Lower lobe of right lung (tissue), 2 donors: ENCODE results near the gene PTBP1. TPM values are rescaled to one million over a fixed set of nuclear protein-coding genes. Genes with fewer than 3 reads are reported as not detected.

ENCODE experiments used
- ATAC-seq, 2 donors: fragments of 200-7000 bp; cut with Tn5 transposase; one replicate each; pipeline ENCODE4 v1.9.1; 2020 to 2022; ENCODE audit warnings: mild to moderate bottlenecking in 2 of 2, moderate library complexity in 2 of 2
- DNase-seq: peaks from one replicate; pipeline ENCODE4 v3.0.0-alpha.2; 2020
- H3K27ac ChIP-seq: fragments of 200-600 bp; one replicate; pipeline ENCODE4 v1.8.0; 2022
- H3K27me3 ChIP-seq: fragments of 200-600 bp; one replicate; pipeline ENCODE4 v1.8.0; 2022; ENCODE audit warnings: low read depth
- H3K36me3 ChIP-seq: fragments of 200-600 bp; one replicate; pipeline ENCODE4 v1.8.0; 2022; ENCODE audit warnings: mild to moderate bottlenecking
- H3K4me1 ChIP-seq: fragments of 200-600 bp; one replicate; pipeline ENCODE4 v1.8.0; 2022
- H3K4me3 ChIP-seq: fragments of 200-600 bp; one replicate; pipeline ENCODE4 v1.8.0; 2022; ENCODE audit warnings: mild to moderate bottlenecking
- H3K9me3 ChIP-seq: fragments of 200-600 bp; one replicate; pipeline ENCODE4 v1.8.0; 2022
- CTCF ChIP-seq: fragments of 200-600 bp; IDR thresholded peaks from one replicate; pipeline ENCODE4 v1.8.0; 2022; ENCODE audit warnings: antibody characterized with exemption, mild to moderate bottlenecking
- intact Hi-C: fragments of 100-400 bp; cut with DNase I; formaldehyde crosslinking; loops from one replicate; pipeline ENCODE4 v1.11.0; 2022
- total RNA-seq: library from RNA; stranded (reverse); fragmentation: NEBNext Ultra II Directional; extraction: Animal tissue kit (Norgen Biotek cat#: 25700); gene quantifications from one replicate; pipeline ENCODE4 v1.2.1, GENCODE V29; 2021
- donor health status: DM: no; HTN: yes; CAD: no; lungs with severe emphysema.

PTBP1 gene
- total RNA-seq, 1 donor from 2014 or later, result 254 TPM

- no peak for ATAC-seq
- no peaks in the 10 kb centered on the region for H3K9me3 ChIP-seq
- TF ChIP-seq CTCF, result no peak
- peak overlapping the region; percentile 85 for H3K4me3 ChIP-seq
- DNase-seq, result no peak
- peak overlapping the region; percentile 96 for H3K27ac ChIP-seq
- H3K36me3 ChIP-seq, result peaks cover 45% of the 10 kb centered on the region
- peaks cover 70% of the 10 kb centered on the region for H3K4me1 ChIP-seq
- no peaks in the 10 kb centered on the region for H3K27me3 ChIP-seq
- intact Hi-C loops, result no loop called here
These were observed 2.0 kb downstream of the PTBP1 start for GRCh38 chr19:799076-799881.

- H3K27ac ChIP-seq, result peak overlapping the region; percentile 96
- ATAC-seq, result no peak
- intact Hi-C loops, result no loop called here
- peaks cover 69% of the 10 kb centered on the region for H3K4me1 ChIP-seq
- no peak for DNase-seq
- no peaks in the 10 kb centered on the region for H3K9me3 ChIP-seq
- H3K36me3 ChIP-seq, result peaks cover 58% of the 10 kb centered on the region
- TF ChIP-seq CTCF, result no peak
- H3K27me3 ChIP-seq, result no peaks in the 10 kb centered on the region
- H3K4me3 ChIP-seq, result peak overlapping the region; percentile 85
These were observed 3.2 kb downstream of the PTBP1 start for GRCh38 chr19:800360-801029.

GRCh38 chr19:801030-801860, 4.0 kb downstream of the PTBP1 start:
- Histone ChIP-seq H3K4me3 (peak overlapping the region; percentile 85), H3K36me3 (peaks cover 65% of the 10 kb centered on the region), H3K27me3 (no peaks in the 10 kb centered on the region), H3K9me3 (no peaks in the 10 kb centered on the region), H3K4me1 (peaks cover 61% of the 10 kb centered on the region), H3K27ac (peak overlapping the region; percentile 96)
- intact Hi-C loops, result no loop called here
- ATAC-seq (peak; percentile 0 to 26), DNase-seq (peak; percentile 88)
- no peak for TF ChIP-seq CTCF

GRCh38 chr19:801861-802497, 4.7 kb downstream of the PTBP1 start:
- H3K4me3 ChIP-seq, result peak overlapping the region; percentile 85

More at GRCh38 chr19:801861-802497, 4.7 kb downstream of the PTBP1 start:
- intact Hi-C loops, result no loop called here
- DNase-seq (peak; percentile 76), ATAC-seq (peak; percentile 22 to 58)
- Histone ChIP-seq H3K27ac (peak overlapping the region; percentile 96), H3K4me1 (peaks cover 58% of the 10 kb centered on the region), H3K36me3 (peaks cover 72% of the 10 kb centered on the region), H3K27me3 (no peaks in the 10 kb centered on the region), H3K9me3 (no peaks in the 10 kb centered on the region)
- no peak for TF ChIP-seq CTCF
